CD4-positive, alpha-beta T cell (primary cell): ENCODE results near the gene ATIC. TPM values are rescaled to one million over a fixed set of nuclear protein-coding genes. Genes with fewer than 3 reads are reported as not detected.

Source experiments
- ATAC-seq: fragments of 200-7000 bp; cut with Tn5 transposase; one replicate; pipeline ENCODE4 v1.10.0; 2022; ENCODE audit warnings: mild to moderate bottlenecking; ENCODE audit not compliant: poor library complexity
- CTCF ChIA-PET: fragments of 350-600 bp; sonication (Branson Sonifier 250); formaldehyde crosslinking; loops from one replicate; lab custom pipeline; 2021; ENCODE audit warnings: antibody characterized with exemption, inconsistent platforms; lab: Charles Lee
- POLR2A ChIA-PET: fragments of 350-600 bp; sonication (Branson Sonifier 250); formaldehyde crosslinking; loops from one replicate; lab custom pipeline; 2021; ENCODE audit warnings: antibody characterized with exemption, inconsistent platforms; lab: Charles Lee
- DNase-seq, 14 experiments: peaks; one replicate each; pipeline ENCODE4 v3.0.0-alpha.2; 2013 to 2020; ENCODE audit warnings: mixed read lengths in 2 of 14
- H3K27ac ChIP-seq, 2 donors: one replicate each; pipeline versions ENCODE4 v1.5.1 to v1.7.0; 2013; ENCODE audit warnings: low read length in 2 of 2, low read depth in 1 of 2, mild to moderate bottlenecking in 1 of 2
- H3K27me3 ChIP-seq, 2 experiments: 1 replicate in 1 of 2; 2 replicates in 1 of 2; pipeline versions ENCODE4 v1.6.1 to v1.7.0; 2013; ENCODE audit warnings: low read length in 2 of 2, control low read depth in 1 of 2, mild to moderate bottlenecking in 1 of 2, moderate library complexity in 1 of 2; ENCODE audit not compliant: insufficient read depth in 2 of 2, control insufficient read depth in 1 of 2
- H3K36me3 ChIP-seq: one replicate; pipeline ENCODE4 v1.6.1; 2013; ENCODE audit warnings: low read length, control low read depth; ENCODE audit not compliant: insufficient read depth
- H3K4me1 ChIP-seq: one replicate; pipeline ENCODE4 v1.6.1; 2013; ENCODE audit warnings: low read length, control low read depth; ENCODE audit not compliant: insufficient read depth
- H3K4me3 ChIP-seq: one replicate; pipeline ENCODE4 v1.5.1; 2013; ENCODE audit warnings: mild to moderate bottlenecking, low read length, moderate library complexity
- H3K9me3 ChIP-seq, 2 experiments: 1 replicate in 1 of 2; 2 replicates in 1 of 2; pipeline versions ENCODE4 v1.6.1 to v1.7.0; 2013; ENCODE audit warnings: low read length in 2 of 2, mild to moderate bottlenecking in 2 of 2, control low read depth in 1 of 2, moderate library complexity in 1 of 2; ENCODE audit not compliant: control insufficient read depth in 1 of 2, insufficient read depth in 1 of 2
- H3K27ac Mint-ChIP-seq: one replicate; pipeline ENCODE4 v1.8.0; 2020; ENCODE audit warnings: mixed read lengths
- H3K27me3 Mint-ChIP-seq: one replicate; pipeline ENCODE4 v1.8.0; 2021; ENCODE audit warnings: mixed read lengths
- H3K36me3 Mint-ChIP-seq: one replicate; pipeline ENCODE4 v1.8.0; 2021; ENCODE audit warnings: low read depth, mixed read lengths
- H3K4me1 Mint-ChIP-seq: one replicate; pipeline ENCODE4 v1.8.0; 2021; ENCODE audit warnings: low read depth, mixed read lengths
- H3K4me3 Mint-ChIP-seq: one replicate; pipeline ENCODE4 v1.8.0; 2020; ENCODE audit warnings: mild to moderate bottlenecking, mixed read lengths
- H3K9me3 Mint-ChIP-seq: one replicate; pipeline ENCODE4 v1.8.0; 2020; ENCODE audit warnings: mixed read lengths
- CTCF ChIP-seq: fragments of 200-600 bp; IDR thresholded peaks from one replicate; pipeline ENCODE4 v1.8.0; 2022; ENCODE audit warnings: antibody characterized with exemption, mild to moderate bottlenecking
- intact Hi-C, 2 experiments: fragments of 100-400 bp; cut with DNase I in 1 of 2; cut with micrococcal nuclease in 1 of 2; formaldehyde crosslinking; loops; one replicate each; pipeline versions ENCODE4 v1.15.1 to v1.9.0; 2023 to 2025; cut with DNase I, micrococcal nuclease
- total RNA-seq, 174 experiments: library from RNA in 2 of 174; stranded (reverse) in 2 of 174; gene quantifications; one replicate each; pipeline ENCODE4 v1.2.3 and lab custom pipeline; 2021 to 2026

Gene ATIC
- total RNA-seq, 2 experiments from 2014 or later: 40.5 to 43.3 TPM

DNA sequence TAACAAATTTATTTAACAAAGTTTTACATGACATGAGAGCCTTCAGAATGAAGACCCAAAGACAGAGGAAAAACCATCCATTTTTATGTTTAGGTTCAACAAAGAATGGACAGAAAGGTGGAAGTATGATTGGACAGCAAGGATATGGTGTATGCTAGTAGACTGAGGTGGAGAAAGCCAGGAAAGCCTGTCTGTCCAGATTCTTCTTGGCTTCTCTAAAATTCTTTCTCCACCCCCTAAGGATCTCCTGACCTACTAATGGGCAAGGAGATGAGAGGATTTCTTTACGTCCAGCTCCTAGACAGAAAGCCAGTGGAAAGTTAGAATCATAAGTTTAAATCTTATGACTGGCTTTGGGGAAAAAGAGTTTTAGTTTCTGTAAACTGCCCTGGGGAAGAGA lies 3.0 kb downstream of the ATIC start:
- ChIA-PET CTCF (no interaction called here), POLR2A (no interaction called here)
- Histone ChIP-seq H3K9me3 (no peaks in the 10 kb centered on the region), H3K4me3 (no peak overlapping the region), H3K4me1 (peaks cover 26% of the 10 kb centered on the region), H3K36me3 (peaks cover 31% of the 10 kb centered on the region), H3K27ac (no peak overlapping the region), H3K27me3 (no peaks in the 10 kb centered on the region)
- no peak for TF ChIP-seq CTCF
- Mint-ChIP-seq H3K27ac (peak overlapping the region; percentile 62), H3K27me3 (no peaks in the 10 kb centered on the region), H3K4me1 (peaks cover 44% of the 10 kb centered on the region), H3K4me3 (peak overlapping the region; percentile 27), H3K36me3 (peaks cover 70% of the 10 kb centered on the region), H3K9me3 (no peaks in the 10 kb centered on the region)
- intact Hi-C loops: loop anchor here in 1 of 2 experiments (5.0 kb wide), 3 partner anchors 697 to 1182 kb away; partner anchors contain the start of genes MREG, RPL37A and SMARCAL1
- ATAC-seq (no peak), DNase-seq (no peak)

DNA sequence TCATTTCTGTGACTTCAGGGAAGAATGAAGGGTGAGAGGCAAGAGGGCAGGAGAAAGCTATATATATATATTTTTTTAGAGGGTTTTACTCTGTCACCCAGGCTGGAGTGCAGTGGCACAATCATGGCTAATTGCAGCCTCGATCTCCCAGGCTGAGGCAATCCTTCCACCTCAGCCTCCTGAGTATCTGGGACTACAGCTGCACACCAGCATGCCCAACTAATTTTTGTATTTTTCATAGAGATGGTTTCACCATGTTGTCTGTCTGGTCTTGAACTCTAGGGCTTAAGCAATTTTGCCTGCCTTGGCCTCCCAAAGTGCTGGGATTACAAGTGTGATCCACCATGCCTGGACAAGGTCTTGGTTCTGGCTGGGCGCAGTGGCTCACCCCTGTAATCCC lies 3.4 kb downstream of the ATIC start:
- Mint-ChIP-seq H3K36me3 (peaks cover 74% of the 10 kb centered on the region), H3K27ac (peak overlapping the region; percentile 62), H3K4me3 (peak overlapping the region; percentile 27), H3K4me1 (peaks cover 47% of the 10 kb centered on the region), H3K9me3 (no peaks in the 10 kb centered on the region), H3K27me3 (no peaks in the 10 kb centered on the region)
- no peaks in the 10 kb centered on the region for H3K9me3 ChIP-seq
- CTCF ChIA-PET: no interaction called here
- no peak for TF ChIP-seq CTCF
- ATAC-seq: no peak
- DNase-seq: no peak
- H3K27ac ChIP-seq: no peak overlapping the region
- H3K27me3 ChIP-seq: no peaks in the 10 kb centered on the region
- intact Hi-C loops: loop anchor here in 1 of 2 experiments (5.0 kb wide), 1 partner anchor 697 kb away; the partner anchor contains the start of gene MREG
- no peak overlapping the region for H3K4me3 ChIP-seq
- peaks cover 26% of the 10 kb centered on the region for H3K4me1 ChIP-seq
- POLR2A ChIA-PET: no interaction called here
- peaks cover 34% of the 10 kb centered on the region for H3K36me3 ChIP-seq

GRCh38 chr2:215316336-215316735 lies 4.5 kb downstream of the ATIC start:
- POLR2A ChIA-PET: no interaction called here
- intact Hi-C loops: loop anchor here in 1 of 2 experiments (5.0 kb wide), 1 partner anchor 696 kb away; the partner anchor contains the start of gene MREG
- peaks cover 84% of the 10 kb centered on the region for H3K36me3 Mint-ChIP-seq

More at GRCh38 chr2:215316336-215316735, 4.5 kb downstream of the ATIC start:
- TF ChIP-seq CTCF: no peak
- no peak for DNase-seq
- H3K4me3 Mint-ChIP-seq: peak overlapping the region; percentile 39
- H3K27ac Mint-ChIP-seq: peak overlapping the region; percentile 25
- Histone ChIP-seq H3K27ac (no peak overlapping the region), H3K27me3 (no peaks in the 10 kb centered on the region), H3K36me3 (peaks cover 40% of the 10 kb centered on the region), H3K4me1 (peaks cover 22% of the 10 kb centered on the region), H3K4me3 (no peak overlapping the region), H3K9me3 (no peaks in the 10 kb centered on the region)
- H3K4me1 Mint-ChIP-seq: peaks cover 54% of the 10 kb centered on the region
- H3K27me3 Mint-ChIP-seq: no peaks in the 10 kb centered on the region
- CTCF ChIA-PET: no interaction called here
- no peaks in the 10 kb centered on the region for H3K9me3 Mint-ChIP-seq
- no peak for ATAC-seq
